ENCODE data around the gene INPP4A.

Gene INPP4A

DNA sequence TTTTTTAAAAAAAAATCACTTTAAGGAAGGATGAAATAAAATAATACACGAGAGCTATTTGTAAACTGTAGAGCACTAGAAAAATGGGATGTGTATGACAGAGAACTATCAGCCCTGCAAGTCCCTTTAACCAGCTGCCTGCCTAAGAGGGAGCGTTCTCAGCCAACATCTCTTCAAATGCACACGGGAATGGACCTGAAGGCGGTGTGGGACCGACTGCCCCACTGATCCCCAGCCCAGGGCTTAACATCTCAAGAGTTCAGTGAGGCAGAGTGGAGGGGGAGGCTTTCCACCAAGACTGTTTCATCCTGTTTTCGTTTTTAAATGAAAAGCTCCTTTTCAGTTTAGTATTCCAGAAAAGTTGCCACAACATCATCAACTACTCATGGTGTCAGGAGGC, 2.2 kb downstream of the INPP4A start:
- TF ChIP-seq, protein P1, sequence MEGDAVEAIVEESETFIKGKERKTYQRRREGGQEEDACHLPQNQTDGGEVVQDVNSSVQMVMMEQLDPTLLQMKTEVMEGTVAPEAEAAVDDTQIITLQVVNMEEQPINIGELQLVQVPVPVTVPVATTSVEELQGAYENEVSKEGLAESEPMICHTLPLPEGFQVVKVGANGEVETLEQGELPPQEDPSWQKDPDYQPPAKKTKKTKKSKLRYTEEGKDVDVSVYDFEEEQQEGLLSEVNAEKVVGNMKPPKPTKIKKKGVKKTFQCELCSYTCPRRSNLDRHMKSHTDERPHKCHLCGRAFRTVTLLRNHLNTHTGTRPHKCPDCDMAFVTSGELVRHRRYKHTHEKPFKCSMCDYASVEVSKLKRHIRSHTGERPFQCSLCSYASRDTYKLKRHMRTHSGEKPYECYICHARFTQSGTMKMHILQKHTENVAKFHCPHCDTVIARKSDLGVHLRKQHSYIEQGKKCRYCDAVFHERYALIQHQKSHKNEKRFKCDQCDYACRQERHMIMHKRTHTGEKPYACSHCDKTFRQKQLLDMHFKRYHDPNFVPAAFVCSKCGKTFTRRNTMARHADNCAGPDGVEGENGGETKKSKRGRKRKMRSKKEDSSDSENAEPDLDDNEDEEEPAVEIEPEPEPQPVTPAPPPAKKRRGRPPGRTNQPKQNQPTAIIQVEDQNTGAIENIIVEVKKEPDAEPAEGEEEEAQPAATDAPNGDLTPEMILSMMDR (IDR thresholded peaks at IDR 0.05; ENCODE audit: control insufficient read depth, insufficient read depth, low read depth, low read length, missing control alignments): no peak
- no peak overlapping the region for H3K4me3 ChIP-seq (ENCODE audit: control insufficient read depth, low read depth, low read length)
- DNase-seq (ENCODE audit: low read depth): no peak

DNA sequence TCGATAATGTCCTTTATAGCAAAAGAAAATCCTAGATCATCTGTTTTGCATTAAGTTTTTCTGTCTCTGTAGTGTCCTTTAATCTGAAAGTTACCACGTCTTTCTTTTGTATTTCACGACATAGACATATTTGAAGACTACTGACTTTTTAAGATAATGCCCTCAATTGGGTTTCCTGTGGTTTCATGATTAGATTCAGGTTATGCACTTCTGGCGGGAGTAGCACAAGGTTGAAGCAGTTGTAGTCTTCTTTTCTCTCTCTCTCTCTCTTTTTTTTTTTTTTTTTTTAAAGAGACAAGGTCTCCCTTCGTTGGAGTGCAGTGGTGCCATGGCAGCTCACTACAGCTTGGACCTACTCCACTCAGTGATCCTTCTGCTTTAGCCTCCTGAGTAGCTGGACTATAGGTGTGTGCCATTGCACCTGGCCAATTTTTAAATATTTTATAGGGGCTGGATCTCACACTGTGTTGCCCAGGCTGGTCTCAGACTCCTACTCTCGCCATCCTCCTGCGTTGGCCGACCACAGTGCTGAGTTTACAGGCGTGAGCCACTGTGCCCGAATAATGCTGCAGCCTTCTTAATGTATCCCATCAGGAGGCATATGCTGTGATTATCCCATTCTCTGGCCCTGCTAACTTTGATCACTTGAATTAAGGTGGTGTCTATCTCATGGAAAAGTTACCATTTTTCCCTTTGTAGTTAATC, 3.9 kb downstream of the INPP4A start:
- TF ChIP-seq, protein P1 (IDR thresholded peaks at IDR 0.05; ENCODE audit: control insufficient read depth, insufficient read depth, low read depth, low read length, missing control alignments): no peak
- no peak overlapping the region for H3K4me3 ChIP-seq (ENCODE audit: control insufficient read depth, low read depth, low read length)
- no peak for DNase-seq (ENCODE audit: low read depth)

DNA sequence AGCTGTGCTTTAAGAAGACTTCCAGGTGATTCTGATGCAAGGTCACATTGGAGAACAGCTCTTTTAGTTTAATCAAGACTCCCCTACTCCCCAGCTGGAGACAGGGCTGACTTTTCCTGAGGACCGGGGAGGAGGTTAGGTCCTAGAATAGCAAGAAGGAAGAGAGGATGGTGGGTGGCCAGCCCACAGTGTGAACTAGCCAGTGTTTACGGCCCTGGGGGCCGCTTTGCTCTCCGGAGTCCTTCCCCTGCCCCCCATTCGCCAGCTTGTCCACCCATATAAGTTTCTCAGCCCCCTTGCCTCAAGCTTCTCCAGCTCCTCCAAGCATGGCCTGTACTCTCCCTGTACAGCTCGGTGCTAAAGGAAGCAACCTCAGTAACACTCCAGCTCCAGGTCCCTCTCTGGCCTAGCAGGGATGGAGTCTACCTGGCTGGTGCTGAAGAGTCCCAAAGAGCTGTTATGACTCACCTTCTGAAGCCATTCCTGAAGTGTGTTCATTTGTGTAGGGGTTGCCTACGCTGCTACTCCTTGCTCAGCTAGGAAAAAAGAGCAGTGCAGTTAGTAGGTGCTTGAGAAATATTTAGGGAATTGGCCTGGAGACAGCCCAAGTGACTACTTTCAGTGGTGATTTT, 7.9 kb downstream of the INPP4A start:
- TF ChIP-seq, protein P1 (IDR thresholded peaks at IDR 0.05; ENCODE audit: control insufficient read depth, insufficient read depth, low read depth, low read length, missing control alignments): no peak

DNA sequence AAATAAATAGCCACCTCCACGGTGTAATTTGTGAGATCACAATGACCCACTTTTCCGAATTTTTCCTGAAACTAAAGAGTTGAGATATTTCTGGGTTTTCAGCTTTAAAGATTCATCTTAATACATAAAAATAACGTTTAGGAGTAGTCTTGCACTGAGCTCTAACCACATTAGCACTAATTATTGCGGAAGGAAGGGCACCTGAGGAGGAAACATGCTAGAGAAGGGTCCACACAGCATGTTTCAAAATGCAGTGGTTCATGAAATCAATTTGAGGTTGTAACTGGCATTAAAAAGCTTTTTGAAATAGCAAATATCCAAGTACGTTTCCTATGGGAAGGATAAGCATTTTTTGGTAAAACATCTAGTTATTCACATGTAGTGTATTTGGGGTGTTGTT, 8.4 kb downstream of the INPP4A start:
- H3K4me3 ChIP-seq (ENCODE audit: control insufficient read depth, low read depth, low read length): no peak overlapping the region
- TF ChIP-seq, protein P1 (IDR thresholded peaks at IDR 0.05; ENCODE audit: control insufficient read depth, insufficient read depth, low read depth, low read length, missing control alignments): no peak

More for the DNA sequence above, 7.9 kb downstream of the INPP4A start:
- no peak overlapping the region for H3K4me3 ChIP-seq (ENCODE audit: control insufficient read depth, low read depth, low read length)
- DNase-seq (ENCODE audit: low read depth): no peak

DNA sequence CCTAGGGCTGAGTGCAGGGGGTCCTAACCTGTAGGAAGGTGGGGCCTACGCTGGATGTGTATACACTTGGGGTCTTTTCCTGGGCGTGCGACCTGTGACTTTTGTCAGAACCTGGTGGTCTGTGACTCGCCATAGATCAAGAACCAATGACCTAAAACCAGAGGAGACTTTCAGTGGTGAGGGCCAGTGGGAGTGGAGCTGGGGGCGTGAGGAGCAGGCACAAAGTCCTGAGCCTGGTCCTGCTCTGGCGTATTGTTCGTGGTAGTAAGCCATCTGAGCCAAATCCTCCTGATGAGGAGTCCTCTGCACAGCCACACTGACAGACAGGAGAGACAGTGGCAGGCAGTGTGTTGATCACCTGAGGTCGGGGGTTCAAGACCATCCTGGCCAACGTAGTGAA, 8.9 kb downstream of the INPP4A start:
- DNase-seq (ENCODE audit: low read depth): no peak
- TF ChIP-seq, protein P1 (IDR thresholded peaks at IDR 0.05; ENCODE audit: control insufficient read depth, insufficient read depth, low read depth, low read length, missing control alignments): no peak
- H3K4me3 ChIP-seq (ENCODE audit: control insufficient read depth, low read depth, low read length): no peak overlapping the region

More for the DNA sequence above, 8.4 kb downstream of the INPP4A start:
- no peak for DNase-seq (ENCODE audit: low read depth)

DNA sequence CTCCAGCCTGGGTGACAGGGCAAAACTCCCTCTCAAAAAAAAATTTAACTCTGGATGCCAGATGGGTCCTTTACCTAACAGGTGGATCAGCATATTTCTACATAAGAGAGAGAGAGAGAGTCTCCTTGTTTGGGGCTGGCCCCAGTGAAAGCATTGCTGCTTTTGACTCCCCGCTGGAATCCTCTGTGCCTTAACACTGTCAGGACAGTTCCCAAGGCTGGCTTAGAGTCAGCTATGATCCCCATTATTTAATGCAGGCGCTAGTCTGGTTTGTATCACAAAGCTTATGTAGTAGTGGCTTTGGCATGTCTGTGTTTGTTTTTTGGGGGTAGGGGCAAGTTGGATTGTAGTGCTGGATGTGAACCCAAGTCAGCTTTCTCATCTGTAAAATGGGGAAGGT, 9.4 kb downstream of the INPP4A start:
- no peak overlapping the region for H3K4me3 ChIP-seq (ENCODE audit: control insufficient read depth, low read depth, low read length)
- no peak for DNase-seq (ENCODE audit: low read depth)
- TF ChIP-seq, protein P1 (IDR thresholded peaks at IDR 0.05; ENCODE audit: control insufficient read depth, insufficient read depth, low read depth, low read length, missing control alignments): no peak

Data from AG09309 (cell line).